NCI-H2171 (cell line): ENCODE data around the gene LONRF2.
A peak's percentile ranks its signal among the peaks of the same experiment; 100 is the strongest.

Source experiments
- DNase-seq: peaks from one replicate; lab custom pipeline; 2025; lab: John Stamatoyannopoulos, UW

The LONRF2 gene

DNA sequence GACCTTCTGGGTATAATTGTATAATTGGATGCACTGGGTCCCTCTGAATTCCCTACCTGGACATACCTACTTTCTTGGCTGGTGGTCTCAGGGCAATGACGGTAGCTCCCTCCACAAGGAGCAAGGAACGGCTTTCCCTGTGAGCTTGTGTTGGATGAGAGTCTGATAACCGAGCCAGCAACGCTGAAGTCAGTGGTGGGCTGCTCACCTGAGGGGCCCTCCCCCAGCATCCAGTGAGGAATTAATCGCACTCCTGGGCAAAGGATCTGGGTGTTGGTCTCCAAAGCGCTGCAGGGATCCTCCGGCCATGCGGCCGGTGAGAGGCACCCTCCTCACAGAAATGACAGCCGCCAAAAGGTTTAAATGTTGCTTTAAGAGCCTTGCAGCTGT lies 47.1 kb downstream of the LONRF2 start:
- DNase-seq = no peak

DNA sequence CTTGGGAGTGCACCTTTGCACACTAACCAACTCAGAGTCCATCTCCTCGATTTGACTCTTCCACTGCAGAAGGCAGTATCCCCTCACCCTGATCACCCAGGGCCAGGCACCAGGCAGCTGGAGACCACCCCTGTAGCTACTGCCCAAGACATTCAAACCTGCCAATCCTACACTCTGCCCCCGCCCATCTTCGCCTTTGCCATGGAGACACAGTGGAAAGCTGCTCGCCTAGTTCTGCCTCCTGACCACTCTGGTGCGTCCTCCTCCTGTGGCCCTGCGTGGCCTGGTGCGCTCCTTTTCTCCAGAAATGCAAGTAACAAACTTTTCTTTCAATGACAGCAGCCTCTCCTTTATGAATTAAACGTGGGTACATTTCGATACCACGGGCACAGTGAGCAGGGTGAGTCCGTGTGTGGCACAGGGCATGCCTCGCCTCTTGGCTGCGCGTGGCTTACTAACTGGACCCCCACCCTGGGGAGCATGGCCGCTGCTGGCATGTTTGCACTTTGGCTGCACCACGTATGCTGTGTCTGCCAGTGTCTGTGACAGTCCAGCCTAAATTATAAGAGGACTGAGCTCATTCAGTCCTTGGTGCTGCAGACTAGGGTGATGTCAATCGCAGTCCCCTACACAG lies 47.6 kb downstream of the LONRF2 start:
- no peak for DNase-seq

DNA sequence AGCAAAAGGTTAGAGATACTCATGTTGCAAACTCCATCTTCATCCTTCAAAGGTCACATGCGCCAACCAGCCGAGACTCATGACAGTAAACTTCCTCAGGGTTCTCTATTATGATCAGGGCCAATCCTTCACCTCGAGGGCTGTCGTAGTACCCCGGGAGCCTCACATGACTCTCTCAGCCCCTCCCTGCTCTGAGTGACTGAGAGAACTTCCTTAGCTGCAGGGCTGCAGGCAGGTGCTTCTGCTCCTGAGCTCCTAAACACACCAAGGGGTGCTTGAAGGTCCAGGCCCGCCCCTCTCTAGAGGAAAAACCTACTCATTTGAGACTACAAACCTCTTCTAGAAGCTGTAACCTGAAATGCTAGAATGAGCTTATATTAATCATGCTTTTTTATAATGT lies 48.2 kb downstream of the LONRF2 start:
- DNase-seq = no peak

DNA sequence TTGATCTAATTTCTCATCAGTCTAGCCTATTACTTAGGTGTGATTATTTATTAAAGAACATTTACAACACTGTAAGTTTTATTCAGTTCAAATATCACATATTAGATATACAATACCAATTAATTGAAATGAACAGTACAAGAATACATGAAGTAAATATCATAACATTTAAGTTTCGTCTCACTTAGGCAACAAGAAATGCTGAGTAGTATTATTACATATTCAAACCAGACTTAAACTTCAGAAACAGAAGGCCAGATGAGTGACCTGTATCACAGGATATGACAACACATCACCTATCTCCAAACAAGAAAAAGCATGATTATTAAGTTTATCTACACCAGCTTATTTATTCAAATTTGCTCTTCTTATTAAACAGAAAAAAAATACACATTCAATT lies 48.9 kb downstream of the LONRF2 start:
- DNase-seq = no peak

DNA sequence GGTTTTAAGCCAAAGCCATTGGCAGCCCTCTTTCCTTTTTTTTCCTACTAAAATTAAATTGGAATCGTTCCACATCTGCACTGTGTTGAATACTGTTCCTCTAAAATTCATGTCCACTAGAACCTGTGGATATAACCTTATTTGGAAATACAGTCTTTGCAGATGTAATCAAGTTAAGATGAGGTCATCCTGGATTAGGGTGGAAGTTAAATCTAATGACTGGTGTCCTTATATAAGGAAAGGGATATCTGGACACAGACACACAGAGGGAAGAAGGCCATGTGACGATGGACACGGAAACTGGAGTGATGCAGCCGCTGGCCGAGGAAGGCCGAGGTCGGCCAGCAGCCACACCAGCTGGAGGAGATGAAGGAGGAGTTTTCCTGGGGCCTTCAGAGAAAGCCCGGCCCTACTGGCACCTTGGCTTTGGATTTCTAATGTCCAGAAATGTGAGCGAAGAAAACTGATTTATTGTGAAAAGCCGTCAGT lies 49.4 kb downstream of the LONRF2 start:
- no peak for DNase-seq

DNA sequence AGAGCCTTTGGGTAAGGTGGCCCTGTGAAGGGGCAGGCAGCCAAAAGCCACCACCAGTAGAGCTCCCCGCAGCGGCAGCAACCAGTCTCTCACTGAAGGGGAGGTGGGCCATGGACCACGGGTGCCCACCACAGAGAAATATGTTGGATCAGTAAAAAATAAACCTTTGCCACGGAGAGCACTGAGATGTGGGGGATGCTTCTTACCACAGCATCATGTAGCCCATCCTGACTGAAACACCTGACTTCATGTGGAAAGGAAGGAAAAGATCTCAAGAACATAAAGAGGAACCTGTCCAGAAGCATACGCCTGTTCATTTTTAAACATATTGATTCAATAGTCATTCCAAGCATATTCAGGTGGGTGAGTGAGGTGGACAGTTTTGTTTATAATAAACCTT lies 51.1 kb downstream of the LONRF2 start:
- DNase-seq = no peak

DNA sequence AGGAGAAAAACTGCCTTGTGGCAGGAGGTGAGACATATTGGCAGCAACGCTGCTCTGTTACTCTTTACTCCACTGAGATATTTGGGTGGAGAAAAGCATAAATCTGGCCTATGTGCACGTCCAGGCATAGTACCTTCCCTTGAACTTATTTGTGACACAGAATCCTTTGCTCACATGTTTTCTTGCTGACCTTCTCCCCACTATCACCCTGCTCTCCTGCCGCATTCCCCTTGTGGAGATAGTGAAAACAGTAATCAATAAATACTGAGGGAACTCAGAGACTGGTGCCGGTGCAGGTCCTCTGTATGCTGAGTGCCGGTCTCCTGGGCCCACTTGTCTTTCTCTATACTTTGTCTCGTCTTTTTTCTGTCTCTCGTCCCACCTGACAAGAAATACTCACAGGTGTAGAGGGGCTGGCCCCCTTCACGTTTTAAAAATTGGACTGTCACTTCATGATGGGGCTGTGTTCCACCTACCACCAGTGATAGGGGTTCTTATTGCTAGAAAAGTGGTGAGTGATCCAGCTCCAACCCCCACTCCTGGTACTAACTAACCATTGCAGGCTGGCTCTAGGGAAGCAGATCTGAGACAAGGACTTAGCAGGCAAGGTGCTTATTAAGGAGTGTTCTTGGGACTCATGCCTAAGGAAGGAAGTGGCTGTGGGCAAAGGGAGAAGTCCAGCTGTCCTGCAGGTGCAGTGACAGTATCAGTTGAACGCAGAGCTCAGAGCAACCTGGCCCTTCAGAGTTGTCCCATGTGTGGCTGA lies 51.7 kb downstream of the LONRF2 start:
- no peak for DNase-seq

DNA sequence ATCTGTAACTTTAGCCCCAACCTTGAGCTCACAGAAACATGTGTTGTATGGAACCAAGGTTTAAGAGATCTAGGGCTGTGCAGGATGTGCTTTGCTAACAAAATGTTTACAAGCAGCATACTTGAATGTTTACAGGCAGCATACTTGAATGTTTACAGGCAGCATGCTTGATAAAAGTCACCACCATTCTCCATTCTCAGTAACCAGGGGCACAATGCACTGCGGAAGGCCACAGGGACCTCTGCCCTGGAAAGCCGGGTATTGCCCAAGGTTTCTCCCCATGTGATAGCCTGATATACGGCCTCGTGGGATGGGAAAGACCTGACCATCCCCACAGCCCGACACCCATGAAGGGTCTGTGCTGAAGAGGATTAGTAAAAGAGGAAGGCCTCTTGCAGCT lies 52.4 kb downstream of the LONRF2 start:
- no peak for DNase-seq

DNA sequence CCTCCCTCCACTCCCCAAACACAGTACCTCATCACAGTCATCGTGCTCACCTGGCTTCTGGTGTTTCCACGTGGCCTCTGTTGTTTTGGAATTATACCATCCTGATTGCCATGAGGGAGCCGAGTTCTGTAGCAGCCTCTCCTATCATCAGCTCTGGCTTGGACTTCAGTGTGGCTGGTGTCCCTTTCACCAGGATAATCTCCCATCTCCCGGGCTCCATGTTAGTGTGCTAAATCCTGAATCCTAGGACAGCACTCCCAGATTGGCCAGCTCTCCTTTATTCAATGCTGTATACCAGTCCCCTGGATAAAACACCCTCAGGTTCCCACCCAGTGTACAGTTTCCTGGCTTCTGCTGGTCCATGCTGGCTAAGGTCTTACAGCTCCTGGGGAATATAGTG lies 53.3 kb downstream of the LONRF2 start:
- DNase-seq = no peak

DNA sequence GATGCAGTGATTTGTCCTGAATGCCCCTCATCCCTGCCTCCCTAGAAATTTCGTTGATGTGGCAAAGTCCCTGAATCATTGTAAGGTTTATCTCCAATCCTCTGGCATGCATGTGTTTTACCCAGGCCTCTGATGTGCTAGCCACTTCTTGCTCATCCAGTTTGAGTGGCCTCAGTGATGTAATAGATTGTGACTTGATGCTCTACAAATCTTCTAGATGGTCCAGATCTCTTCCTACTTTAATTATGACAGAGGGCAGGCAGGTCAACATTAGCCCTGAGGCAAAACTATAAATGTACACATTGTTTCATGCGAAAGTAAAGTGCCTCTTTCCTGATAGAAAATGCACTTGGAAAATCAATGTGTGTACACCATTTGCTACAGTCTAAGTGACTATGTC lies 54.5 kb downstream of the LONRF2 start:
- no peak for DNase-seq

DNA sequence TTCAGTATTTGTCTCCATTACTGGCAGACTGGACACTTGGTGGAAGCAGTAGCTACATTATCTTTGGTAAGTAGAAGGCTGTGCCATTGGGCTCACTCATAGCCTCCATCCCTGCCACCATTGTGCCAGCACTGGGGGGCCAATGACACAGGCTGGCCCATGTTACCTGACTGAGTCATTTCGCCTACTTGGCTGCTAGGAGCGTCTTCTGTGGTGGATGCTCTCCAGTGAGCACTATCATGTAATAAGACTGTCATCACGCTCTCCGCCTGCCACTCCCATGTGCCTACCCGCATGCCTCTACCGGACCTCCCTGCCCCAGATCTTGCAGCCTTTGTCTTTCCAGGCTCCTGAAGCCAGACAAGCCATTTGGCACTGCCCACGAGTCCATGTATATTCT lies 56.2 kb downstream of the LONRF2 start:
- DNase-seq = no peak

DNA sequence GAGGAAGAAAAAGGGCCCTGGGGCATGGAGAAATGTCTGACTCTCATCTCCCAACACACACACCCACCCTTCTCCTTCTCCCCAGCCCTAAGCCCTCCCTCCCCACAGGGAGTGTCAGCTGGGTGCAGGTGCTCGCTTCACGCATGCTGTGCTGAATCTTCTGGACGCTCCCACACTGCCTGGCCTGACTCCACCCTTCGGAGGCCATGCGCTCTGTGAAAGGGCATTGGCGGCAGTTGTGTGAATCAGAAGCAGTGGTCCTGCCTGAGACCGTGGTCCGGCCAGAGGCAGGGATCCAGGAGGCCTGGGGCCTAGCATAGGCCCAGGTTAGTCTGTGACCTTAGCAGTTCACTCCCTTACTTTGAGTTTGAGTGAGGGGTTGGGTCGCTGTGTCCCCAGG lies 57.1 kb downstream of the LONRF2 start:
- no peak for DNase-seq

DNA sequence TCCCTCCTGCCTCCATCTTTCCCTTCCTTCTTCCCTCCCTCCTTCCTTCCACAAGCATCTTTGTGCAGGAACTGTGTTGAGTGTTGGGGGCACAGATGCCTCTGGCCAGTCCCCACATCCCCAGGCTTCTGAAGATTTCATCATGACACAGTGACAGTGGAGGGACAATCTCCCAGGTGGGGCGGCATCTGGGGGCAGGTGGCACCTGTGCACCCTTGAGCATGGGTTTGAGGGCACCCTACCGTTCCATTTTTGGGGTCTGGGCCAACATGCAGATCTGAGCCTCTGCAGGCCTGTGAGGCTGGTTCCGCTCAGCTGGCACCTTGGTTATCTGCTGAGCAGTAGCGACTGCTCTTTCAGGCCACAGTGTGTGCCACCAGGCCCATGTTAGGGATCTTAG lies 57.6 kb downstream of the LONRF2 start:
- no peak for DNase-seq

DNA sequence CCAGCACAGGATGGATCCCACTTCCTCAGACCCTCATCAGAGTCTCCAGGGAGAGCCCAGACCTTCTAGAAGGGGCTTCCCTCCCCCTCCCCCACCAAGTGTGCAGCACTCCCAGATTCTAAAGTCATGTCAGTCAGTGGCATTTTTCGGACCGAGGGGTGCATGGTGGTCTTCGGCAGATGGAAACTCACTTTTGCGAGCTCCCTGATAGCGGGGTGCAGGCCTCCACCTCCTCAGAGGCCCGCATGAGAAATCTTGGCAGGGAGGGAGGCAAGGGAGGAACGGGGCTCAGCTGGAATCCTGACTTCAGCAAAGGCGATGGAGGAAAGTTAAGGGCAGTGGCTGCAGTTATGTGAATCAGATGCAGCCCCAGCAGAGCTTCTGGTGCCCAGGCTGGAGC lies 58.2 kb downstream of the LONRF2 start:
- DNase-seq = no peak

DNA sequence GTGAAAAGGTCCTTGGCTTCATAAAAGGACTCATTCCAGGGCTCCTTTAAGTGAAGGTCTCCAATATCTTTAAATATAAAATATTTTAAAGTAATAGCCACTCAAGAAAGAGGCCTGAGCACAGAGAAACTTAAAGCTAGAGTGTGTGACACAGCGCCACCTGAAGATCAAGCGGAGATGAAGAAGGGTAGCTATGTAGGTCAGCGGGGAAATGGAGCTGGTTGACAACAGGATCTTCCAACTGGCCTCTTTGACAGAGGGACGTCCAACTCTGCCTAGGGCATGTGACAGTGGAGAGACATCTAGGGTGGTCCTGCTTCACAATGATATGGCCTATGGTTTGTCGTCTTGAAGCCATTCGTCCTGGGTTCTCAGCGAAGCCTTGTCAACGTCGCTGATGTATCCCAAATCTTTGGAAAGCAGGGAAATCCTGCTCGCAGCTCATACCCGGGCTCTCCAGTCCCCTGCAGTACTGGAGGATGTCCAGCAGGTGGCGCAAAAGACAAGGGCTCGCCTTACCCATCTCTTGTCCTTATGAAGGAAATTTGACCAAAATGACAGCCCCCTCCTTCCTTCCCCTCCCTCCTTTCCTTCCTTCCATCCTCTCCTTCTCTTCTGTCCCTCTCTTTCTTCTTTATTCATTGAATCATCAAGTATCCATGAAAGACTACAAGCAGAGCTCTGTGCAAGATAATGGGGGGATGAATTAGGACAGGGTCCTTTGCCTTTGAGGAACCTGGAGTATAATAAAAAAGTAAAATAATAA lies 59.6 kb downstream of the LONRF2 start:
- no peak for DNase-seq

DNA sequence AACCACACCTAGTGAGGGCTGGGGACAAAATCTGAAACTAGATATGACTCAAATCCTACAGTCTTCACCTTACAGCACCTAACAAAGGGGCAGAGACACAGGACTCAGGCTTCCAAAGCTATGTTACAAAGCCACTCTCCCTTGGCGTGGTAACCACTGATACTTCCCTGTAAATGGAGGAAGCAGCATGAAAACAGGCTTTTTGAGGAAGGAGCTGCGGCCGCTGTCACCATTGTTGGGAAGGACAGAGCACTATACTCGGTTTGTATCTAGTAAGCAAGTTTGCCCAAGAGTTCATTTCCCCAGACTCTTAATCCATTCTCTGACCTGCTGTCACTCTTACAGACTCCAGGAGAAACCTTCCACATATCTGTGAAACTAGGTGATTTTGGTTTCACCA lies 60.3 kb downstream of the LONRF2 start:
- no peak for DNase-seq

DNA sequence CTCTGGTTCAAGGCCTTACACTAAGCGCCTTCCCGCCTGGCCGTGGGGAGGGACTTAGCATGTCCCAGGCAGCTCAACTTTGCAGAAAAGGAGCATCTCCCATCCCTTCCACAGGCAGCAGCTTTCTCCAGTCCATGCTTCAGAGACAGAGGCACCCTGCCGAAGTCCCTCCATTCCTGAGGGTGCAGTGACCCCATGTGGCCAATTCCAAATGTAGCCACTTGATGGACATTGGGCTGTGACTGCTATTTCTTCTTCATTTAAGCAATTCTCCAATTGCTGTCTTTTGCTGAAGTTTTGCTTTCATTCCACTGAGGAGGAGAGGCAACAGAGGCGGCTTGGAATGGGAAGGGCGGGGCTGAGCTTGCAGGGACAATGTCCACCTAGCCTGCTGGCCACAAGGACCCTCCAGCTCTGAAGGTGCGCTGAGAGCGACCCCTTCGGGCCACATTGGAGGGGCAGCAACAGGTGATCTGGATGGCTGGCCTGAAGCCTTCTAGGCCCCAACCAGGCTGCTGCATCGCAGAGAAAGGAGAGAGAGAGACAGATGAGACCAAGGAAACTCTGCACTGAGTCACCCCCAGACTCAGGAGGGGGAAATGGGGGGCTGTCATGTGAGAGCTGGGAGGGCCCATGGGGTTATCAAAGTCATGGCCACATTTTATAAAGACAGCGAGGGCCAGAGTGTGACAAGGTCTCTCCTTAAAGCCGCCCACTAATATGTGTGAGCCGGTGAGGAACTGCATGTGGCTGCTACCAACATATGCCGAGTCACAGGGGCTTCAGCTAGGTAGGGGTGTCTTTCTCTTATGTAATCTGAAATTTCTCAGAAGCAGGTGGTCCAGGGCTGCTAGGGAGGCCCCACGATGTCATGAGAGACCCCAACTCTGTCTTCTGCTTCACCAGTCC lies 61.3 kb downstream of the LONRF2 start:
- DNase-seq = peak; percentile 59

DNA sequence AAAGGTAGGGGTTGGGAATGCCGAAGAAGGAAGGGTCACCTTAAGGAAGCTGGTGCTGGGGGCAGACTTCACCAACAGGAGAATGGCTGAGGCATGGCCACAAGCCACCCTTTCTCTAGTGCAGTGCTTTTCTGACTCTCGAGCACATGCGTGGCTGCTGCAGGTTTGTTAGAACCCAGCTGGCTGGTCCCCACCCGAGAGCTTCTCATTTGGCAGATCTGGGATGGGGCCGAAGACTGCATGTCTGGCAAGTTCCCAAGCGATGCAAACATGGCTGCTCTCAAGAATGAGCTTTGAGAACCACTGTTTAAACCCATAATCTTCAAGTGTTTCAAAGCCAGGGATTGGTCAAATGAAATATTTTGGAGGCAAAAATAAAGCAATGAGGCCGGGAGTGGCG lies 63.2 kb downstream of the LONRF2 start:
- DNase-seq = no peak

DNA sequence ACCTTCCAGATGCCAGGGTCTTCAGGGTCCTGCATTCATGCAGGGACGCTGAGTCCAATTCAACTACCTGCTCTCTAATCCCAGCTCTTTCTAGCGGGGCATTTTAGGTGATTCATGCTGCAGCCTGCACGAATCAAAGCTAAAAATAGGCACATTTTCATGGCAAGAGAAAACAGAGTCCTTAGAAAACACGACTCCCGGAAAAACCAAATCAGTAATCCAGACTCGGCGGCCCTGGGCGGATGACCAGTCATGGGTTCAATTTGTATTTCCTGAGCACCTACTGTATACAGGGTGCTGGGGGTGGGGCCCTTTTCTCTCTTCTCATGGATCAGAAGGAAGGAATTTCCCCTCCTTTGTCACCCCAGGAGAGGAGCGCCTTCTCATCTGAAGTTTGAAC lies 64.4 kb downstream of the LONRF2 start:
- DNase-seq = no peak

DNA sequence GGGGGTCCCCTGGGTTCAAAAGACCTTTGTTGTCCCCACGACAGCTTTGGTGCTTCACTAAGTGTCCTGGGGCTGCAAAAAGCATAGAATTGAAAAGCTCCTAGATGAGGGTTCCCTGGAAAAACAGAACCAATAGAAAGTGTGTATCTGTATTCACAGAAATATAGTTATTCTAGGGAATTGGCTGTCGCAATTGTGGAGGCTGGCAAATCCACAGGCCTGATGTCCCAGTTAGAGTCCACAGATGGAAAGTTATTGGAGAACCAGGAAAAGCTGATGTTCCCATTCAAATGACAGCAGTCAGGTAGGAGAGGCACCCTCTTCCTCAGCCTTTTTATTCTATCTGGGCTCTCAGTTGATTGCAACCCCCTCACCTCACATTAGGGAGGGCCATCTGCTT lies 65.5 kb downstream of the LONRF2 start:
- no peak for DNase-seq

DNA sequence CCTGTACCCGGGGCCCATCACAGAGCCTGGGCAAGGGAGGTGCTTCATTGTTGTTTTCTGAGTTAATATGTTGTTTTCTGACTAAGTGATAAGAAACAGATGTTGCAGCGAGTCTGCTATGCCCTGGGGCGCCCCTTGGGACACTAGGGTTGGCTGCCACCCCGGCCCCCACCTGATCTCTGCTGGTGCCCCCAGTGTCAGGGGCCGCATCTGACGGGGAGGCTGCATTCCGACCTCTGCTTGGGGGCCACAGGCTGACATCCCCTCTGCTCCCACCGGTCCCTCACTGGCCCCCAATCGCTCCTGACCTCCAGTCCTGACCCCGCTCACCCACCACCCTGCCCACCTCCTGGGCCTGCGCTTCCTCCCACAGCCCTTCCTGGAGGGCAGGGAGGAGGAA lies 65.9 kb downstream of the LONRF2 start:
- DNase-seq = no peak

DNA sequence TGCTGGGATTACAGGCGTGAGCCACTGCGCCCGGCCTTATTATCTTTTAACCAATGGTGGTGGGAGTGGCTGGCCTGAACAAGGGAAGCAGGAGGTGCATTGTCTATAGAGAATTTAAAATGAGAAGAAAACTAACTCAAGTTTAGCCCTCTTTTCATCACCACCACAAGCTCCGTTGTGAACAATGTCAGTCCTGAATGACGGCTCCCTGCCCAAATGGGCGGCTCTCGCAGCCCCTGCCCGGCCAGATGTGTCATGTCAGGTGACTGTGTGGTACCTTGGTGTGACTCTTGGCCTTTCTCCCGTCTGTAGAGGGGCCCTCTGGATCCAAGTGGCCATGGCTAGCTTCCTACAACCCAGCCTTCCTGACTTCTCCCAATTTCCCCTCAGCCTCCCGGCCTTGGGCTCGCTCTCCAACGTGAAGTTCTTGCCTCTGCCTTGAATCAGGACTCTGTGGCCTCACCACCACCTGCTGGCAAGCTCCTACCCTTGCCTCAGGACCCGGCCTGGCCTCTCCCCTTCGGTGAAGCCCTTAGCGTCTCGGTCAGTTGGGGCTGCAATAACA lies 67.6 kb downstream of the LONRF2 start:
- DNase-seq = no peak
